Mesenchymal stem cell (in vitro differentiated cells and primary cell): Measurements from ENCODE around the gene GRAMD1B.
A peak's percentile ranks its signal among the peaks of the same experiment; 100 is the strongest.

Source experiments
- DNase-seq: peaks from one replicate; pipeline ENCODE4 v3.0.0-alpha.2; 2013
- H2AFZ ChIP-seq: one replicate; pipeline ENCODE4 v1.6.1; 2013; ENCODE audit warnings: low read depth, mild to moderate bottlenecking, control low read depth, inconsistent platforms, low read length, moderate library complexity
- H2AK5ac ChIP-seq: 2 replicates; pipeline ENCODE4 v1.6.1; 2013; ENCODE audit warnings: low read length, moderate library complexity, mild to moderate bottlenecking, inconsistent platforms; ENCODE audit not compliant: severe bottlenecking
- H2BK120ac ChIP-seq: one replicate; pipeline ENCODE4 v1.6.1; 2013; ENCODE audit warnings: low read depth, mild to moderate bottlenecking, inconsistent platforms, low read length, moderate library complexity
- H2BK12ac ChIP-seq, 2 experiments: one replicate each; pipeline ENCODE4 v1.6.1; 2013; ENCODE audit warnings: inconsistent platforms in 2 of 2, low read length in 2 of 2, mild to moderate bottlenecking in 2 of 2, moderate library complexity in 2 of 2, control low read depth in 1 of 2
- H2BK15ac ChIP-seq: one replicate; pipeline ENCODE4 v1.6.1; 2013; ENCODE audit warnings: mild to moderate bottlenecking, low read depth, inconsistent platforms; ENCODE audit not compliant: poor library complexity, severe bottlenecking
- H2BK5ac ChIP-seq: 2 replicates; pipeline ENCODE4 v1.6.1; 2013; ENCODE audit warnings: low read depth, mild to moderate bottlenecking, low read length, control low read depth, inconsistent platforms; ENCODE audit not compliant: poor library complexity, severe bottlenecking
- H3K14ac ChIP-seq, 2 experiments: one replicate each; pipeline ENCODE4 v1.6.1; 2013; ENCODE audit warnings: inconsistent platforms in 2 of 2, low read length in 2 of 2, control low read depth in 1 of 2, mild to moderate bottlenecking in 1 of 2, moderate library complexity in 1 of 2
- H3K18ac ChIP-seq, 2 experiments: one replicate each; pipeline ENCODE4 v1.6.1; 2013; ENCODE audit warnings: inconsistent platforms in 2 of 2, low read length in 2 of 2, control low read depth in 1 of 2, low read depth in 1 of 2, mild to moderate bottlenecking in 1 of 2
- H3K23ac ChIP-seq, 2 experiments: one replicate each; pipeline ENCODE4 v1.6.1; 2013; ENCODE audit warnings: inconsistent platforms in 2 of 2, low read length in 2 of 2, mild to moderate bottlenecking in 2 of 2, moderate library complexity in 2 of 2, control low read depth in 1 of 2
- H3K27ac ChIP-seq: 2 replicates; pipeline ENCODE4 v1.5.1; 2013; ENCODE audit warnings: mild to moderate bottlenecking, moderate library complexity, low read length, control low read depth, inconsistent platforms; ENCODE audit not compliant: poor library complexity, severe bottlenecking
- H3K27me3 ChIP-seq, 2 experiments: 2 replicates each; pipeline versions ENCODE4 v1.6.1 to v1.7.0; 2013; ENCODE audit warnings: low read length in 2 of 2, mild to moderate bottlenecking in 2 of 2, moderate library complexity in 2 of 2, control low read depth in 1 of 2, inconsistent platforms in 1 of 2; ENCODE audit not compliant: control insufficient read depth in 1 of 2, insufficient read depth in 1 of 2
- H3K36me3 ChIP-seq, 2 experiments: 2 replicates each; pipeline versions ENCODE4 v1.6.1 to v1.7.0; 2013; ENCODE audit warnings: low read length in 2 of 2, control low read depth in 1 of 2, inconsistent platforms in 1 of 2, low read depth in 1 of 2, mild to moderate bottlenecking in 1 of 2; ENCODE audit not compliant: insufficient read depth in 2 of 2, control insufficient read depth in 1 of 2
- H3K4ac ChIP-seq, 2 experiments: one replicate each; pipeline ENCODE4 v1.6.1; 2013; ENCODE audit warnings: inconsistent platforms in 2 of 2, low read length in 2 of 2, mild to moderate bottlenecking in 2 of 2, moderate library complexity in 2 of 2, control low read depth in 1 of 2, low read depth in 1 of 2
- H3K4me1 ChIP-seq: 2 replicates; pipeline ENCODE4 v1.6.1; 2013; ENCODE audit warnings: low read depth, low read length, control low read depth; ENCODE audit not compliant: control insufficient read depth, insufficient read depth
- H3K4me2 ChIP-seq: 2 replicates; pipeline ENCODE4 v1.6.1; 2013; ENCODE audit warnings: low read length, mild to moderate bottlenecking, inconsistent platforms; ENCODE audit not compliant: poor library complexity, severe bottlenecking
- H3K4me3 ChIP-seq, 2 experiments: 2 replicates each; pipeline versions ENCODE4 v1.5.1 to v1.7.0; 2013; ENCODE audit warnings: low read length in 2 of 2, mild to moderate bottlenecking in 2 of 2, control low read depth in 1 of 2, low read depth in 1 of 2; ENCODE audit not compliant: insufficient read depth in 1 of 2
- H3K79me1 ChIP-seq: replicated peaks from 2 replicates; pipeline ENCODE4 v1.6.1; 2013; ENCODE audit warnings: mild to moderate bottlenecking, control low read depth, low read length, inconsistent platforms; ENCODE audit not compliant: poor library complexity, severe bottlenecking
- H3K9ac ChIP-seq: 2 replicates; pipeline ENCODE4 v1.7.0; 2013; ENCODE audit warnings: mild to moderate bottlenecking, low read length, moderate library complexity
- H3K9me3 ChIP-seq: 2 replicates; pipeline ENCODE4 v1.7.0; 2013; ENCODE audit warnings: mild to moderate bottlenecking, low read length; ENCODE audit not compliant: control insufficient read depth
- H4K8ac ChIP-seq: one replicate; pipeline ENCODE4 v1.6.1; 2013; ENCODE audit warnings: inconsistent platforms, mild to moderate bottlenecking, low read length, moderate library complexity
- H4K91ac ChIP-seq: one replicate; pipeline ENCODE4 v1.6.1; 2013; ENCODE audit warnings: mild to moderate bottlenecking, low read length, inconsistent platforms
- WGBS: methylation state at CpG from one replicate; pipeline ENCODE4 v1.1.7; 2013; ENCODE audit warnings: mixed read lengths; 5-methylcytosine and 5-hydroxymethylcytosine counted together

Gene GRAMD1B

DNA sequence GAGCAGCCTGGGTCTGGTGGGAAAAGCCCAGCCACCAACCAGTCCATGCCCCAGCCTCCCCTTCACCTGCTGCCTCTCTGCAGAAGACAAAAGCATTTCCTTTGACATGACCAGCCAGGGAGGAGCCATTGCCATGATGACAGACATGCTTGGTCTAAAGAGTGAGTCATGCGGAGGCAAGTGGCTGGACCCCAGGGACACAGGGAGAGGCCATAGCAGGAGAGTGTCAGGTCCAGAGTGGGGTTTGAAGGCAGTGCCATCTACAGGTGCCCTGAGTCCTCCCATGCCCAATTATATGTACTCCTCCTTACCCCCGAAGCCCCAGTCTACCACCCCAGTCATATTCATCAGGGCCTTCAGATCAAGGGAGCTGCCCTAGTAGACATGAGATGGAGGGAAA is 157.0 kb downstream of the GRAMD1B start:
- Histone ChIP-seq H3K18ac (no peak overlapping the region), H2AK5ac (no peak overlapping the region), H3K4ac (no peak overlapping the region), H2BK120ac (no peak overlapping the region), H3K23ac (no peak overlapping the region), H4K91ac (no peak overlapping the region), H3K36me3 (peaks cover 6 to 11% of the 10 kb centered on the region in 2 experiments), H4K8ac (no peak overlapping the region), H3K27ac (no peak overlapping the region), H2BK5ac (no peak overlapping the region), H3K79me1 (no peaks in the 10 kb centered on the region), H3K9me3 (no peaks in the 10 kb centered on the region), H3K9ac (no peak overlapping the region), H3K4me1 (peaks cover 26% of the 10 kb centered on the region), H2BK12ac (no peak overlapping the region), H2AFZ (no peak overlapping the region), H3K14ac (peak overlapping the region in 1 of 2 experiments; percentile 30), H3K4me3 (no peak overlapping the region), H2BK15ac (no peak overlapping the region), H3K4me2 (no peak overlapping the region), H3K27me3 (no peaks in the 10 kb centered on the region)
- DNase-seq, result no peak
- WGBS, result no CpG with 5 or more reads among the region's 2 CpGs

GRCh38 chr11:123587559-123587958 is 157.5 kb downstream of the GRAMD1B start:
- H3K9ac ChIP-seq, result no peak overlapping the region
- peaks cover 26% of the 10 kb centered on the region for H3K4me1 ChIP-seq
- H2AFZ ChIP-seq, result no peak overlapping the region
- H2BK5ac ChIP-seq, result no peak overlapping the region
- no peak overlapping the region for H2BK120ac ChIP-seq
- no peak overlapping the region for H3K4ac ChIP-seq
- no peak overlapping the region for H3K14ac ChIP-seq
- H4K91ac ChIP-seq, result no peak overlapping the region
- no peak for DNase-seq
- H3K23ac ChIP-seq, result no peak overlapping the region
- H3K27me3 ChIP-seq, result no peaks in the 10 kb centered on the region
- no peak overlapping the region for H3K4me2 ChIP-seq
- H3K4me3 ChIP-seq, result no peak overlapping the region
- WGBS, result 94% methylated on average over 5 of the region's 6 CpGs
- no peak overlapping the region for H3K27ac ChIP-seq
- no peak overlapping the region for H2AK5ac ChIP-seq
- no peak overlapping the region for H2BK15ac ChIP-seq
- no peak overlapping the region for H2BK12ac ChIP-seq
- H3K36me3 ChIP-seq, result peaks cover 6 to 11% of the 10 kb centered on the region in 2 experiments
- H3K79me1 ChIP-seq, result no peaks in the 10 kb centered on the region
- no peak overlapping the region for H3K18ac ChIP-seq
- H4K8ac ChIP-seq, result no peak overlapping the region
- H3K9me3 ChIP-seq, result no peaks in the 10 kb centered on the region

DNA sequence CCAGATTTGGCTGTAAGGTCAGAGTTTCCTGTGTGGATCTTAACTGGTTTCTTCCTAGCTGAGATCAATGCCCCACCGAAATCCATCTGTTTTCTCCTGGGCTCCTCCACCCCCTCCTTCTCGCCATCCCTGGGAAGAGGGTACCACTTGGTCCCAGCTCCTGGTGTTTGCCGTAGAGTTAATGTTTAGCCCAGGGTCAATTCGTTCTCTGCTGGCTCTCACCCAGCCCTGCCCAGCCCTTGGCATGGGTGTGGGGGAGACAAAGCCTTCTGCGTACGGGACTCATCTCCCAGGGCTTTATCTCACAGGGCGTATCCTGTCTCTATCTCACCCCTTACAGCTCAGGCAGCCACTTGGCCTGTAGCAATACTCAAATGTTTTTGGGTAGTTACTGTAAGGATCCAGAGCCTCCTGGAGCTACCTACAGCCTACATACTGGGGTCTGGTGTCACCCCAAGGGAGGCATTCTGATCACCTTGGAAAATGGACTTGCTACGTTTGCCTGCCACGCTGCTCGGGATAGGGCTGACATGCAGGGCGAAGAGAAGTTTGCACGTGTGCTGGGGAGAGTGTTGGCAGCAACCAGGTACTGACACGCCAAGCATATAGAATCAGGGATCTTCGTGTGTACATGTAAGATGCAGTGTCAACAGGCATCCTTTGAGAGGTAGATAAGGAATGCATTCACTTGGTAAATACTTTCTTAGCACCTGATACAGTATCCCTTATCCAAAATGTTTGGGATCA is 158.2 kb downstream of the GRAMD1B start:
- Histone ChIP-seq H4K91ac (no peak overlapping the region), H3K4me1 (peaks cover 25% of the 10 kb centered on the region), H2BK15ac (no peak overlapping the region), H2AK5ac (no peak overlapping the region), H3K4me3 (no peak overlapping the region), H2BK5ac (no peak overlapping the region), H3K4me2 (no peak overlapping the region), H3K4ac (no peak overlapping the region), H3K36me3 (peaks cover 6 to 9% of the 10 kb centered on the region in 2 experiments), H2BK12ac (no peak overlapping the region), H3K27me3 (no peaks in the 10 kb centered on the region), H3K18ac (no peak overlapping the region), H2BK120ac (no peak overlapping the region), H2AFZ (no peak overlapping the region), H4K8ac (no peak overlapping the region), H3K23ac (no peak overlapping the region), H3K79me1 (no peaks in the 10 kb centered on the region), H3K9me3 (no peaks in the 10 kb centered on the region), H3K27ac (no peak overlapping the region), H3K14ac (no peak overlapping the region), H3K9ac (no peak overlapping the region)
- no peak for DNase-seq
- 92% methylated on average over 10 of the region's 14 CpGs for WGBS

DNA sequence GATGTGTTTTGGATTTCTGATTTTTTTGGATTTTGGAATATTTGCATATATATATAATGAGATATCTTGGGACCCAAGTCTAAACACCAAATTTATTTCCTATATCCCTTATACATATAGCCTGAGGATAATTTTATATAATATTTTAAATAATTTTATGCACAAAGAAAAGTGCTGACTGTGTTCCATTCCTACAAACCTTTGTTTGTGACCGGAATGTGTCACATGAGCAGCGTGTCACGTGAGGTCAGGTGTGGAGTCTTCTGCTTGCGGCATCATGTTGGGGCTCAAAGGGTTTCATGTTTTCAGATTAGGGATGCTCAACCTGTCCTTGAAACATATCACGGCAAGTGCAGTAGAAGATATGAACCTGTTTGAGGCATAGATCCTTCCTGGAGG is 158.8 kb downstream of the GRAMD1B start:
- DNase-seq, result no peak
- Histone ChIP-seq H3K27ac (no peak overlapping the region), H3K4me3 (no peak overlapping the region), H2AFZ (no peak overlapping the region), H3K4me1 (peaks cover 25% of the 10 kb centered on the region), H3K79me1 (no peaks in the 10 kb centered on the region), H2BK120ac (no peak overlapping the region), H3K36me3 (peaks cover 9 to 12% of the 10 kb centered on the region in 2 experiments), H2BK5ac (no peak overlapping the region), H3K14ac (no peak overlapping the region), H4K8ac (no peak overlapping the region), H2BK15ac (no peak overlapping the region), H3K9me3 (no peaks in the 10 kb centered on the region), H3K9ac (no peak overlapping the region), H4K91ac (no peak overlapping the region), H3K18ac (no peak overlapping the region), H3K23ac (no peak overlapping the region), H2AK5ac (no peak overlapping the region), H2BK12ac (no peak overlapping the region), H3K4me2 (no peak overlapping the region), H3K4ac (no peak overlapping the region), H3K27me3 (no peaks in the 10 kb centered on the region)
- 96% methylated on average over 5 of the region's 5 CpGs for WGBS
